Astrocyte (in vitro differentiated cells and primary cell): ENCODE results near the gene SQSTM1.

Source experiments
- EZH2 ChIP-seq: IDR thresholded peaks from 2 replicates; pipeline ENCODE4 v1.6.1; 2012; ENCODE audit warnings: mild to moderate bottlenecking, low read length, inconsistent platforms; ENCODE audit not compliant: insufficient read depth
- TF ChIP-seq, protein P1 (sequence below): IDR thresholded peaks from 2 replicates; pipeline ENCODE4 v1.5.1; 2011; ENCODE audit warnings: low read depth, mild to moderate bottlenecking, inconsistent platforms, low read length, moderate library complexity; ENCODE audit not compliant: insufficient read depth

DNA sequence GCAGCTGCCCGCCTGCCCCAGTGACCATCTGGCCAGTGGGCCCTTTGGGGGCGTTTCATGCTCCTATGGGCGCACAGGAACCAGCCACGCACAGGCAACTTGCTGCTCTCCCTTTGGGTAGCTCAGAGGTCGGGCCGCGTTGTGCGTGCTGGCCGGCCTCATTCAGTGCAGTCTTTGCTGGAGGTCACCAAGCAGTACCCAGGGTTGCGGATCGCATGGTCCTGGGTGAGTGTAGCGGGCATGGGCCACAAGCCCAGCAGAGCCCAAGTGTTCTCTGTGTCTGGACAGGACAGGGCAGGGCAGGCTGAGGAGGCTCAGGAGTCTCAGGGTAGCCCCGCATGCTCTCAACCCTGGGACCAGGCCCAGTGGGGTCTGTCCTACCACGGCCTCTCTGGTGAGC, 47.8 kb downstream of the SQSTM1 start:
- no peak for TF ChIP-seq EZH2
- TF ChIP-seq, protein P1, sequence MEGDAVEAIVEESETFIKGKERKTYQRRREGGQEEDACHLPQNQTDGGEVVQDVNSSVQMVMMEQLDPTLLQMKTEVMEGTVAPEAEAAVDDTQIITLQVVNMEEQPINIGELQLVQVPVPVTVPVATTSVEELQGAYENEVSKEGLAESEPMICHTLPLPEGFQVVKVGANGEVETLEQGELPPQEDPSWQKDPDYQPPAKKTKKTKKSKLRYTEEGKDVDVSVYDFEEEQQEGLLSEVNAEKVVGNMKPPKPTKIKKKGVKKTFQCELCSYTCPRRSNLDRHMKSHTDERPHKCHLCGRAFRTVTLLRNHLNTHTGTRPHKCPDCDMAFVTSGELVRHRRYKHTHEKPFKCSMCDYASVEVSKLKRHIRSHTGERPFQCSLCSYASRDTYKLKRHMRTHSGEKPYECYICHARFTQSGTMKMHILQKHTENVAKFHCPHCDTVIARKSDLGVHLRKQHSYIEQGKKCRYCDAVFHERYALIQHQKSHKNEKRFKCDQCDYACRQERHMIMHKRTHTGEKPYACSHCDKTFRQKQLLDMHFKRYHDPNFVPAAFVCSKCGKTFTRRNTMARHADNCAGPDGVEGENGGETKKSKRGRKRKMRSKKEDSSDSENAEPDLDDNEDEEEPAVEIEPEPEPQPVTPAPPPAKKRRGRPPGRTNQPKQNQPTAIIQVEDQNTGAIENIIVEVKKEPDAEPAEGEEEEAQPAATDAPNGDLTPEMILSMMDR = no peak
